ENCODE results near the gene MAML3. TPM values are rescaled to one million over a fixed set of nuclear protein-coding genes. Genes with fewer than 3 reads are reported as not detected.

Gene MAML3
- total and polyA plus RNA-seq, 2 of the 13 experiments (the other 11 are each of a cell fraction or from before 2014, with no cell fraction given) = 0.05 to 0.13 TPM

DNA sequence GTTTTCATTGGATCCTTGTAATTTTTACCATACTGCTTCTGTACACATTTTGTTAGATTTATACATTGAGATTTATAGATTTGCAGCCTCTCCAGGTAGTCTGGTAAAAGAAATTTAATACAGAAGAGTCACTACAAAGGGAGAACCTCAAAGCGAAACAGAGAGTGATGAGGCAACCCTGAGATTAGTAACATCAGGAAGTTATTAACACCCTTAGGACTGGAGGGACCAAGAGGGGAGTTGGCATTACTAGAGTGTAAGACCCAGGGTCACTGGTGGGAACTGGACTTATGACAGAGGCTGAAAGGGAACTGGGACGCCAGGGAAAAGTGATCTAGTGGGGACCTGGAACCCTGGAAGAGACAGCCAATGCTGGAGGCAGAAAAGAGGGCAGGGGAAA, 20.6 kb upstream of the MAML3 start:
- 46% methylated on average over 2 of the region's 2 CpGs for WGBS (ENCODE audit: low lambda C conversion rate)
- Histone ChIP-seq H3K4me2 (ENCODE audit: low read depth, low read length) (no peak overlapping the region), H3K4me3 (replicated peaks in 1 of 3; ENCODE audit: insufficient read depth in 1 of 3, low read depth in 2 of 3, low read length in 3 of 3) (no peak overlapping the region), H3K27ac (ENCODE audit: extremely low read length, insufficient read depth, low read length) (no peak overlapping the region), H2AFZ (ENCODE audit: low read length) (no peak overlapping the region), H3K9ac (ENCODE audit: insufficient read depth, low read depth, low read length) (no peak overlapping the region), H3K4me1 (ENCODE audit: insufficient read depth, low read length) (no peaks in the 10 kb centered on the region), H3K36me3 (replicated peaks in 1 of 2; ENCODE audit: control insufficient read depth in 1 of 2, insufficient read depth in 2 of 2, low read length in 2 of 2) (no peaks in the 10 kb centered on the region), H4K20me1 (ENCODE audit: insufficient read depth, low read length) (no peaks in the 10 kb centered on the region), H3K79me2 (ENCODE audit: insufficient read depth, low read length) (no peaks in the 10 kb centered on the region), H3K27me3 (ENCODE audit: control insufficient read depth in 1 of 2, insufficient read depth in 2 of 2, low read length in 2 of 2) (no peaks in the 10 kb centered on the region), H3K9me3 (ENCODE audit: low read length) (no peaks in the 10 kb centered on the region)
- FAIRE-seq = no peak
- in situ Hi-C loops (cut with HindIII; ENCODE audit: extremely low pct_ligation_motif_present, low pct_unique_long_range_greater_than_20kb) (no loop called here), intact Hi-C loops (cut with micrococcal nuclease; ENCODE audit: unreplicated experiment) (no loop called here)
- no peak for TF ChIP-seq NKX3-1 (CRISPR knock-in tag; IDR thresholded peaks at IDR 0.05)
- TF ChIP-seq, protein P1, sequence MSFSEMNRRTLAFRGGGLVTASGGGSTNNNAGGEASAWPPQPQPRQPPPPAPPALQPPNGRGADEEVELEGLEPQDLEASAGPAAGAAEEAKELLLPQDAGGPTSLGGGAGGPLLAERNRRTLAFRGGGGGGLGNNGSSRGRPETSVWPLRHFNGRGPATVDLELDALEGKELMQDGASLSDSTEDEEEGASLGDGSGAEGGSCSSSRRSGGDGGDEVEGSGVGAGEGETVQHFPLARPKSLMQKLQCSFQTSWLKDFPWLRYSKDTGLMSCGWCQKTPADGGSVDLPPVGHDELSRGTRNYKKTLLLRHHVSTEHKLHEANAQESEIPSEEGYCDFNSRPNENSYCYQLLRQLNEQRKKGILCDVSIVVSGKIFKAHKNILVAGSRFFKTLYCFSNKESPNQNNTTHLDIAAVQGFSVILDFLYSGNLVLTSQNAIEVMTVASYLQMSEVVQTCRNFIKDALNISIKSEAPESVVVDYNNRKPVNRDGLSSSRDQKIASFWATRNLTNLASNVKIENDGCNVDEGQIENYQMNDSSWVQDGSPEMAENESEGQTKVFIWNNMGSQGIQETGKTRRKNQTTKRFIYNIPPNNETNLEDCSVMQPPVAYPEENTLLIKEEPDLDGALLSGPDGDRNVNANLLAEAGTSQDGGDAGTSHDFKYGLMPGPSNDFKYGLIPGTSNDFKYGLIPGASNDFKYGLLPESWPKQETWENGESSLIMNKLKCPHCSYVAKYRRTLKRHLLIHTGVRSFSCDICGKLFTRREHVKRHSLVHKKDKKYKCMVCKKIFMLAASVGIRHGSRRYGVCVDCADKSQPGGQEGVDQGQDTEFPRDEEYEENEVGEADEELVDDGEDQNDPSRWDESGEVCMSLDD (CRISPR knock-in tag; IDR thresholded peaks at IDR 0.05; ENCODE audit: borderline replicate concordance) = no peak
- no peak for TF ChIP-seq HNRNPL (IDR thresholded peaks at IDR 0.05; ENCODE audit: low read depth, low read length)
- no peak for TF ChIP-seq NCOA2 (CRISPR knock-in tag; IDR thresholded peaks at IDR 0.05)
- no peak for TF ChIP-seq KAT8 (CRISPR knock-in tag; IDR thresholded peaks at IDR 0.05)
- no peak for TF ChIP-seq KDM1A (CRISPR knock-in tag; IDR thresholded peaks at IDR 0.05)
- no peak for TF ChIP-seq IKZF4 (CRISPR knock-in tag; IDR thresholded peaks at IDR 0.05; ENCODE audit: borderline replicate concordance, low read depth, not compliant biosample characterization)
- TF ChIP-seq REL (CRISPR knock-in tag; conservative IDR thresholded peaks at IDR 0.05) = no peak
- TF ChIP-seq KLF6 (CRISPR knock-in tag; IDR thresholded peaks at IDR 0.05) = no peak
- no peak for TF ChIP-seq ZNF644 (CRISPR knock-in tag; IDR thresholded peaks at IDR 0.05; ENCODE audit: low read depth)
- TF ChIP-seq GATAD2A (CRISPR knock-in tag; IDR thresholded peaks at IDR 0.05) = no peak
- TF ChIP-seq POLR2AphosphoS5 (IDR thresholded peaks at IDR 0.05; ENCODE audit: low read depth, low read length) = no peak
- no peak for TF ChIP-seq CHD4 (IDR thresholded peaks at IDR 0.05; ENCODE audit: borderline replicate concordance, low read length)
- no peak for TF ChIP-seq ATAD3A (CRISPR knock-in tag; IDR thresholded peaks at IDR 0.05)
- no peak for ATAC-seq
- POLR2A ChIA-PET = no interaction called here
- CTCF ChIA-PET (ENCODE audit: low intra/inter-chr PET ratio, low total read pairs) = no interaction called here
- BruUV-seq (replicated peaks) = no TSS peak
- DNase-seq (ENCODE audit: low spot score) = no peak

Measured in HepG2 (cell line).